WTC11 (cell line): ENCODE results near the gene PDZRN4. TPM values are rescaled to one million over a fixed set of nuclear protein-coding genes. Genes with fewer than 3 reads are reported as not detected.

Experiments used
- ATAC-seq: fragments of 200-7000 bp; cut with Tn5 transposase; 2 replicates; pipeline ENCODE4 v1.10.0; 2021; ENCODE audit warnings: mild to moderate bottlenecking, moderate library complexity
- CTCF ChIA-PET: fragments of 300-600 bp; sonication (Branson Sonifier 250); formaldehyde crosslinking; loops from one replicate; lab custom pipeline; 2021; ENCODE audit warnings: antibody characterized with exemption; lab: Charles Lee
- POLR2A ChIA-PET: fragments of 350-600 bp; sonication (Branson Sonifier 250); formaldehyde crosslinking; loops from one replicate; lab custom pipeline; 2021; ENCODE audit warnings: antibody characterized with exemption; lab: Charles Lee
- DNase-seq: peaks from one replicate; pipeline ENCODE4 v3.0.0; 2021; ENCODE audit warnings: low spot score
- H3K27ac Mint-ChIP-seq: 2 replicates; pipeline ENCODE4 v1.8.0; 2021; ENCODE audit warnings: mixed read lengths
- H3K27me3 Mint-ChIP-seq: 2 replicates; pipeline ENCODE4 v1.8.0; 2021; ENCODE audit warnings: low read depth, mild to moderate bottlenecking, moderate library complexity, mixed read lengths
- H3K36me3 Mint-ChIP-seq: 2 replicates; pipeline ENCODE4 v1.8.0; 2021; ENCODE audit warnings: mixed read lengths
- H3K4me1 Mint-ChIP-seq: 2 replicates; pipeline ENCODE4 v1.8.0; 2022; ENCODE audit warnings: mixed read lengths
- H3K4me3 Mint-ChIP-seq: 2 replicates; pipeline ENCODE4 v1.8.0; 2021; ENCODE audit warnings: mild to moderate bottlenecking, moderate library complexity, mixed read lengths
- H3K9me3 Mint-ChIP-seq: 2 replicates; pipeline ENCODE4 v1.8.0; 2021; ENCODE audit warnings: mixed read lengths
- EMX1 ChIP-seq: fragments of 250-450 bp; sonication (Bioruptor Pico); IDR thresholded peaks from 2 replicates; pipeline ENCODE4 v1.8.0; 2021; ENCODE audit warnings: mild to moderate bottlenecking
- ETV6 ChIP-seq: sonication (generic); formaldehyde crosslinking; IDR thresholded peaks from 2 replicates; pipeline ENCODE4 v1.8.1; 2022; ENCODE audit warnings: mild to moderate bottlenecking, missing genetic modification reagents
- FOXK1 ChIP-seq: sonication (generic); formaldehyde crosslinking; IDR thresholded peaks from 2 replicates; pipeline ENCODE4 v1.8.0; 2022; ENCODE audit warnings: mild to moderate bottlenecking, moderate library complexity, missing genetic modification reagents
- GABPB1 ChIP-seq: sonication (generic); formaldehyde crosslinking; IDR thresholded peaks from 2 replicates; pipeline ENCODE4 v1.8.1; 2023; ENCODE audit warnings: mild to moderate bottlenecking, missing genetic modification reagents
- HMGA2 ChIP-seq: fragments of 250-450 bp; sonication (Bioruptor Pico); IDR thresholded peaks from 2 replicates; pipeline ENCODE4 v1.4.0; 2021; ENCODE audit warnings: mild to moderate bottlenecking, moderate library complexity
- JUN ChIP-seq: sonication (generic); formaldehyde crosslinking; IDR thresholded peaks from 2 replicates; pipeline ENCODE4 v1.8.0; 2023; ENCODE audit warnings: mild to moderate bottlenecking, missing genetic modification reagents
- KAT7 ChIP-seq: sonication (generic); formaldehyde crosslinking; IDR thresholded peaks from 2 replicates; pipeline ENCODE4 v1.8.1; 2023; ENCODE audit warnings: missing genetic modification reagents, mild to moderate bottlenecking, borderline replicate concordance
- MXD4 ChIP-seq: fragments of 250-450 bp; sonication (Bioruptor Pico); IDR thresholded peaks from 2 replicates; pipeline ENCODE4 v1.8.0; 2021; ENCODE audit warnings: mild to moderate bottlenecking, moderate library complexity, borderline replicate concordance
- NR1H2 ChIP-seq: sonication (generic); formaldehyde crosslinking; IDR thresholded peaks from 2 replicates; pipeline ENCODE4 v1.9.0; 2021; ENCODE audit warnings: mild to moderate bottlenecking, moderate library complexity, missing genetic modification reagents
- SOX15 ChIP-seq: fragments of 250-450 bp; sonication (Bioruptor Pico); IDR thresholded peaks from 2 replicates; pipeline ENCODE4 v1.9.0; 2021; ENCODE audit warnings: mild to moderate bottlenecking
- SP1 ChIP-seq: sonication (generic); formaldehyde crosslinking; conservative IDR thresholded peaks from 2 replicates; pipeline ENCODE4 v1.8.1; 2022; ENCODE audit warnings: missing genetic modification reagents
- TP53 ChIP-seq: sonication (generic); formaldehyde crosslinking; IDR thresholded peaks from 2 replicates; pipeline ENCODE4 v1.8.1; 2023; ENCODE audit warnings: mild to moderate bottlenecking, missing genetic modification reagents
- total RNA-seq: library from RNA; stranded (reverse); gene quantifications from 3 replicates; pipeline ENCODE4 v1.2.3, GENCODE V29; 2021
- TF ChIP-seq, protein P1 (sequence below): sonication (generic); formaldehyde crosslinking; IDR thresholded peaks from 2 replicates; pipeline ENCODE4 v1.8.1; 2022; ENCODE audit warnings: low read depth, missing genetic modification reagents, borderline replicate concordance
- TF ChIP-seq, protein P2 (sequence below): sonication (generic); formaldehyde crosslinking; IDR thresholded peaks from 2 replicates; pipeline ENCODE4 v1.8.0; 2023; ENCODE audit warnings: missing genetic modification reagents, mild to moderate bottlenecking, borderline replicate concordance
- TF ChIP-seq, protein P3 (sequence below): sonication (generic); formaldehyde crosslinking; conservative IDR thresholded peaks from 2 replicates; pipeline ENCODE4 v1.8.1; 2022; ENCODE audit warnings: mild to moderate bottlenecking, missing genetic modification reagents
- TF ChIP-seq, protein P4 (sequence below): sonication (generic); formaldehyde crosslinking; IDR thresholded peaks from 2 replicates; pipeline ENCODE4 v1.8.1; 2023; ENCODE audit warnings: mild to moderate bottlenecking, missing genetic modification reagents, moderate library complexity
- TF ChIP-seq, protein P5 (sequence below): fragments of 250-450 bp; sonication (Bioruptor Pico); IDR thresholded peaks from 2 replicates; pipeline ENCODE4 v1.9.0; 2021; ENCODE audit warnings: mild to moderate bottlenecking
- TF ChIP-seq, protein P6 (sequence below): fragments of 250-450 bp; sonication (Bioruptor Pico); conservative IDR thresholded peaks from 2 replicates; pipeline ENCODE4 v1.9.0; 2021; ENCODE audit warnings: mild to moderate bottlenecking
- TF ChIP-seq, protein P7 (sequence below): sonication (generic); formaldehyde crosslinking; IDR thresholded peaks from 2 replicates; pipeline ENCODE4 v1.8.1; 2023; ENCODE audit warnings: mild to moderate bottlenecking, moderate library complexity, missing genetic modification reagents
- TF ChIP-seq, protein P8 (sequence below): sonication (generic); formaldehyde crosslinking; IDR thresholded peaks from 2 replicates; pipeline ENCODE4 v1.8.0; 2023; ENCODE audit warnings: missing genetic modification reagents

The PDZRN4 gene
- total RNA-seq, 1 experiment from 2014 or later: 0.09 TPM

DNA sequence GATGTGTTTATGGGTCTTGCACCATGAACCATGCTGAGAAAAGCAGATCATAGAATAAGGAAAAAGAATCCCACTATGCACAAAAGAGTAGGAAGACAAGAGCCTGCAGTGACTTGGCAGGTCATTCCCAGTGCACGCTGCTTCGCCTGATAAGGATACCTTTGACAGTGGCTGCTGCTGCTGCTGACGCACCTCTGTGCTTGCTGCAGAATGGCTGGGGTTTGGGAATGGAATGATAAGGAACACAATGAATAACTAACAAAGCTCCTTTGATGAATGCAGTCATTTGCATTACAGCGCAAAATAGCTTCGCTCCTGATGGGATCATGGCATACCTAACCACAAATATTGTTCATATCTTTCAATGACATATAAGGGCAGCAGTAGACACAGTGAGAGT lies 278.7 kb downstream of the PDZRN4 start:
- H3K4me3 Mint-ChIP-seq: no peak overlapping the region
- H3K27ac Mint-ChIP-seq: no peak overlapping the region
- no peaks in the 10 kb centered on the region for H3K27me3 Mint-ChIP-seq
- peaks cover 45% of the 10 kb centered on the region for H3K4me1 Mint-ChIP-seq
- no peaks in the 10 kb centered on the region for H3K9me3 Mint-ChIP-seq
- ATAC-seq: peak; percentile 83
- TF ChIP-seq MXD4 (CRISPR knock-in tag): no peak
- TF ChIP-seq, protein P1, sequence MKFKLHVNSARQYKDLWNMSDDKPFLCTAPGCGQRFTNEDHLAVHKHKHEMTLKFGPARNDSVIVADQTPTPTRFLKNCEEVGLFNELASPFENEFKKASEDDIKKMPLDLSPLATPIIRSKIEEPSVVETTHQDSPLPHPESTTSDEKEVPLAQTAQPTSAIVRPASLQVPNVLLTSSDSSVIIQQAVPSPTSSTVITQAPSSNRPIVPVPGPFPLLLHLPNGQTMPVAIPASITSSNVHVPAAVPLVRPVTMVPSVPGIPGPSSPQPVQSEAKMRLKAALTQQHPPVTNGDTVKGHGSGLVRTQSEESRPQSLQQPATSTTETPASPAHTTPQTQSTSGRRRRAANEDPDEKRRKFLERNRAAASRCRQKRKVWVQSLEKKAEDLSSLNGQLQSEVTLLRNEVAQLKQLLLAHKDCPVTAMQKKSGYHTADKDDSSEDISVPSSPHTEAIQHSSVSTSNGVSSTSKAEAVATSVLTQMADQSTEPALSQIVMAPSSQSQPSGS (CRISPR knock-in tag): no peak
- no peak for TF ChIP-seq SOX15 (CRISPR knock-in tag)
- no peak for TF ChIP-seq KAT7
- TF ChIP-seq, protein P2, sequence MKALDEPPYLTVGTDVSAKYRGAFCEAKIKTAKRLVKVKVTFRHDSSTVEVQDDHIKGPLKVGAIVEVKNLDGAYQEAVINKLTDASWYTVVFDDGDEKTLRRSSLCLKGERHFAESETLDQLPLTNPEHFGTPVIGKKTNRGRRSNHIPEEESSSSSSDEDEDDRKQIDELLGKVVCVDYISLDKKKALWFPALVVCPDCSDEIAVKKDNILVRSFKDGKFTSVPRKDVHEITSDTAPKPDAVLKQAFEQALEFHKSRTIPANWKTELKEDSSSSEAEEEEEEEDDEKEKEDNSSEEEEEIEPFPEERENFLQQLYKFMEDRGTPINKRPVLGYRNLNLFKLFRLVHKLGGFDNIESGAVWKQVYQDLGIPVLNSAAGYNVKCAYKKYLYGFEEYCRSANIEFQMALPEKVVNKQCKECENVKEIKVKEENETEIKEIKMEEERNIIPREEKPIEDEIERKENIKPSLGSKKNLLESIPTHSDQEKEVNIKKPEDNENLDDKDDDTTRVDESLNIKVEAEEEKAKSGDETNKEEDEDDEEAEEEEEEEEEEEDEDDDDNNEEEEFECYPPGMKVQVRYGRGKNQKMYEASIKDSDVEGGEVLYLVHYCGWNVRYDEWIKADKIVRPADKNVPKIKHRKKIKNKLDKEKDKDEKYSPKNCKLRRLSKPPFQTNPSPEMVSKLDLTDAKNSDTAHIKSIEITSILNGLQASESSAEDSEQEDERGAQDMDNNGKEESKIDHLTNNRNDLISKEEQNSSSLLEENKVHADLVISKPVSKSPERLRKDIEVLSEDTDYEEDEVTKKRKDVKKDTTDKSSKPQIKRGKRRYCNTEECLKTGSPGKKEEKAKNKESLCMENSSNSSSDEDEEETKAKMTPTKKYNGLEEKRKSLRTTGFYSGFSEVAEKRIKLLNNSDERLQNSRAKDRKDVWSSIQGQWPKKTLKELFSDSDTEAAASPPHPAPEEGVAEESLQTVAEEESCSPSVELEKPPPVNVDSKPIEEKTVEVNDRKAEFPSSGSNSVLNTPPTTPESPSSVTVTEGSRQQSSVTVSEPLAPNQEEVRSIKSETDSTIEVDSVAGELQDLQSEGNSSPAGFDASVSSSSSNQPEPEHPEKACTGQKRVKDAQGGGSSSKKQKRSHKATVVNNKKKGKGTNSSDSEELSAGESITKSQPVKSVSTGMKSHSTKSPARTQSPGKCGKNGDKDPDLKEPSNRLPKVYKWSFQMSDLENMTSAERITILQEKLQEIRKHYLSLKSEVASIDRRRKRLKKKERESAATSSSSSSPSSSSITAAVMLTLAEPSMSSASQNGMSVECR: no peak
- TF ChIP-seq ETV6 (CRISPR knock-in tag): no peak
- TF ChIP-seq, protein P3, sequence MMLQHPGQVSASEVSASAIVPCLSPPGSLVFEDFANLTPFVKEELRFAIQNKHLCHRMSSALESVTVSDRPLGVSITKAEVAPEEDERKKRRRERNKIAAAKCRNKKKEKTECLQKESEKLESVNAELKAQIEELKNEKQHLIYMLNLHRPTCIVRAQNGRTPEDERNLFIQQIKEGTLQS: no peak
- TF ChIP-seq, protein P4, sequence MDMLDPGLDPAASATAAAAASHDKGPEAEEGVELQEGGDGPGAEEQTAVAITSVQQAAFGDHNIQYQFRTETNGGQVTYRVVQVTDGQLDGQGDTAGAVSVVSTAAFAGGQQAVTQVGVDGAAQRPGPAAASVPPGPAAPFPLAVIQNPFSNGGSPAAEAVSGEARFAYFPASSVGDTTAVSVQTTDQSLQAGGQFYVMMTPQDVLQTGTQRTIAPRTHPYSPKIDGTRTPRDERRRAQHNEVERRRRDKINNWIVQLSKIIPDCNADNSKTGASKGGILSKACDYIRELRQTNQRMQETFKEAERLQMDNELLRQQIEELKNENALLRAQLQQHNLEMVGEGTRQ (CRISPR knock-in tag): no peak
- ChIA-PET CTCF (no interaction called here), POLR2A (no interaction called here)
- no peaks in the 10 kb centered on the region for H3K36me3 Mint-ChIP-seq
- peak; percentile 23 for DNase-seq

DNA sequence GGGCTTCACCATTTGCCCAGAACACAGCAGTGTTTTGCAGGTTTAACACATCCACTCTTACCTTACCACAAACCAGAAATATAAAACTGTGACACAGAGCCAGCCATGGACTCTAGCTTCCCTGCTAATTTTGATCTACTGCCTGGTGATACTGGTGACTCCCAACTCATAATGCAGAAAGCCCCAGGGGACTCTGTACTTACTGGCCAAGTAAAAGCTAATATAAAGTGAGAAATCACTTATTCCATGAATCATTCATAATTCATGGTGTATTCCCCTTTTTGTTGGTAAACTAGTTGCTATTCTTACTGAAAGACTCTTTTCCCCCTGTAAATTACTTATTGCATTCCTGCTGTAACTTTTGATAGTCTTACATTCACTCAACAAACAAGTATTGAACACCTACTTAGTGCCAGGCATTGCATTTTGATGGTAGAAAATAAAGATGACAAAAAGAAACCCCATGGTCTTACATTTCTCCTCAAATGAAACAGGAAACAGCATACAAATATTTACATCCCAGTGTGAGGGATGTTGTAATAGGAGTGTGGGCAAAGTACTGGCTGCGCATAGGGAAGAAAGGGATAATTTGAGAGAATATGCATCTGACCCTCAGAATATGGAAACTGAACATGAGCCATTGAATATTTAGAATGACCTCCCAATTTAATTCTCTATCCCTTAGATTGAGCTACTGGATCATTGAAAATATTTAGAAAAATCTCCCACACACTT lies 279.6 kb downstream of the PDZRN4 start:
- peaks cover 44% of the 10 kb centered on the region for H3K4me1 Mint-ChIP-seq
- DNase-seq (no peak), ATAC-seq (no peak)
- H3K4me3 Mint-ChIP-seq: no peak overlapping the region
- H3K9me3 Mint-ChIP-seq: no peaks in the 10 kb centered on the region
- CTCF ChIA-PET: no interaction called here
- POLR2A ChIA-PET: no interaction called here
- H3K27ac Mint-ChIP-seq: peak overlapping the region; percentile 48
- TF ChIP-seq, protein P5, sequence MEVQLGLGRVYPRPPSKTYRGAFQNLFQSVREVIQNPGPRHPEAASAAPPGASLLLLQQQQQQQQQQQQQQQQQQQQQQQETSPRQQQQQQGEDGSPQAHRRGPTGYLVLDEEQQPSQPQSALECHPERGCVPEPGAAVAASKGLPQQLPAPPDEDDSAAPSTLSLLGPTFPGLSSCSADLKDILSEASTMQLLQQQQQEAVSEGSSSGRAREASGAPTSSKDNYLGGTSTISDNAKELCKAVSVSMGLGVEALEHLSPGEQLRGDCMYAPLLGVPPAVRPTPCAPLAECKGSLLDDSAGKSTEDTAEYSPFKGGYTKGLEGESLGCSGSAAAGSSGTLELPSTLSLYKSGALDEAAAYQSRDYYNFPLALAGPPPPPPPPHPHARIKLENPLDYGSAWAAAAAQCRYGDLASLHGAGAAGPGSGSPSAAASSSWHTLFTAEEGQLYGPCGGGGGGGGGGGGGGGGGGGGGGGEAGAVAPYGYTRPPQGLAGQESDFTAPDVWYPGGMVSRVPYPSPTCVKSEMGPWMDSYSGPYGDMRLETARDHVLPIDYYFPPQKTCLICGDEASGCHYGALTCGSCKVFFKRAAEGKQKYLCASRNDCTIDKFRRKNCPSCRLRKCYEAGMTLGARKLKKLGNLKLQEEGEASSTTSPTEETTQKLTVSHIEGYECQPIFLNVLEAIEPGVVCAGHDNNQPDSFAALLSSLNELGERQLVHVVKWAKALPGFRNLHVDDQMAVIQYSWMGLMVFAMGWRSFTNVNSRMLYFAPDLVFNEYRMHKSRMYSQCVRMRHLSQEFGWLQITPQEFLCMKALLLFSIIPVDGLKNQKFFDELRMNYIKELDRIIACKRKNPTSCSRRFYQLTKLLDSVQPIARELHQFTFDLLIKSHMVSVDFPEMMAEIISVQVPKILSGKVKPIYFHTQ: no peak
- TF ChIP-seq FOXK1 (CRISPR knock-in tag) (no peak), NR1H2 (CRISPR knock-in tag) (no peak), EMX1 (CRISPR knock-in tag) (no peak), JUN (no peak), SOX15 (CRISPR knock-in tag) (no peak), TP53 (CRISPR knock-in tag) (no peak), HMGA2 (CRISPR knock-in tag) (no peak), SP1 (no peak), GABPB1 (no peak)
- TF ChIP-seq, protein P6, sequence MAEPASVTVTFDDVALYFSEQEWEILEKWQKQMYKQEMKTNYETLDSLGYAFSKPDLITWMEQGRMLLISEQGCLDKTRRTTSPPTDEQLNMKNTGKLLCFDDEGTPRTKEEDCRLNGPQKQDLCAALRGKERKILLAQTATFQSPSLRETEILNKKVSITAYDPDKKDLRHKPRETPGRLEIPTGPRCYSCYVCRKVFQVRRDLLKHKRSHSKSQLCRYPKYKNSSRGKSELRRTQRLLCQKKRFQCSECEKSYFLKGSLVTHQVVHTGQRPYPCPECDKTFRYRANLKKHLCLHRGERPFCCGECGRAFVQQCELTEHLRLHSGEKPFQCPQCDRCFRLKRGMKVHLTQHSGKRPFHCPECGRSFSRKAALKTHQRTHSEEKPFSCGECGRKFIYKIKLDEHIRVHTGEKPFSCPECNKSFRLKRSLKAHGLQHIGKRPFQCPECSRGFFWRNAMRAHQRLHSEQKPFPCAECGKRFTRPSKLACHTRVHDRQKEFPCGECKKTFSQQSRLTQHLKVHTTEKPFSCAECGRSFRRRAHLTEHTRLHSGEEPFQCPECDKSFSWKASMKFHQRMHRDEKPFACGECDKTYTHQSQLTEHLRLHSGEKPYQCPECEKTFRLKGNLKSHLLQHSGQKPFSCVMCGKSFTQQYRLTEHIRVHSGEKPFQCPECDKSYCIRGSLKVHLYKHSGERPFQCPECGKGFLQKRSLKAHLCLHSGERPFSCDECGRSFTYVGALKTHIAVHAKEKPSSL (CRISPR knock-in tag): no peak
- TF ChIP-seq, protein P7, sequence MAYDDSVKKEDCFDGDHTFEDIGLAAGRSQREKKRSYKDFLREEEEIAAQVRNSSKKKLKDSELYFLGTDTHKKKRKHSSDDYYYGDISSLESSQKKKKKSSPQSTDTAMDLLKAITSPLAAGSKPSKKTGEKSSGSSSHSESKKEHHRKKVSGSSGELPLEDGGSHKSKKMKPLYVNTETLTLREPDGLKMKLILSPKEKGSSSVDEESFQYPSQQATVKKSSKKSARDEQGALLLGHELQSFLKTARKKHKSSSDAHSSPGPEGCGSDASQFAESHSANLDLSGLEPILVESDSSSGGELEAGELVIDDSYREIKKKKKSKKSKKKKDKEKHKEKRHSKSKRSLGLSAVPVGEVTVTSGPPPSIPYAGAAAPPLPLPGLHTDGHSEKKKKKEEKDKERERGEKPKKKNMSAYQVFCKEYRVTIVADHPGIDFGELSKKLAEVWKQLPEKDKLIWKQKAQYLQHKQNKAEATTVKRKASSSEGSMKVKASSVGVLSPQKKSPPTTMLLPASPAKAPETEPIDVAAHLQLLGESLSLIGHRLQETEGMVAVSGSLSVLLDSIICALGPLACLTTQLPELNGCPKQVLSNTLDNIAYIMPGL (CRISPR knock-in tag): no peak
- TF ChIP-seq, protein P8, sequence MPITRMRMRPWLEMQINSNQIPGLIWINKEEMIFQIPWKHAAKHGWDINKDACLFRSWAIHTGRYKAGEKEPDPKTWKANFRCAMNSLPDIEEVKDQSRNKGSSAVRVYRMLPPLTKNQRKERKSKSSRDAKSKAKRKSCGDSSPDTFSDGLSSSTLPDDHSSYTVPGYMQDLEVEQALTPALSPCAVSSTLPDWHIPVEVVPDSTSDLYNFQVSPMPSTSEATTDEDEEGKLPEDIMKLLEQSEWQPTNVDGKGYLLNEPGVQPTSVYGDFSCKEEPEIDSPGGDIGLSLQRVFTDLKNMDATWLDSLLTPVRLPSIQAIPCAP (CRISPR knock-in tag): no peak
- no peaks in the 10 kb centered on the region for H3K27me3 Mint-ChIP-seq
- no peaks in the 10 kb centered on the region for H3K36me3 Mint-ChIP-seq
